ENCODE results near the gene CREB5. TPM values are rescaled to one million over a fixed set of nuclear protein-coding genes. Genes with fewer than 3 reads are reported as not detected.

The CREB5 gene
- total and polyA plus RNA-seq, 2 experiments from 2014 or later: 2.4 to 4.4 TPM

DNA sequence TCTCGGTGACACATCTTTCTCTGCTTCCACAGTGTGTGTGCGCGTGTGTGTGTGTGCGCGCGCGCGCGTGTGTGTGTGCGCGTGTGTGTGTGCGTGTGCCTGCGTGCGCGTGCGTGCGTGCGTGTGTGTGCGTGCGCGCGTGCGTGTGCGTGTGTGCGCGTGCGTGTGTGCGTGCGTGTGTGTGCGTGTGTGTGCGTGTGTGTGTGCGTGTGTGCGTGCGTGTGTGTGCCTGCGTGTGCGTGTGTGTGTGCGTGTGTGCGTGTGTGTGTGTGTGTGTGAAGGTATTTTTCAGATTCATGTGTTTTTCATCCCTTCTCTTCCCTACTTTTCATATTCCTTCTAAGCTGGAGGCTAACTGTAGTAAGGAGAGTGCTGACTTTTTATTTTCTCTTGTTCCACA, 148.4 kb downstream of the CREB5 start (continued):
- TF ChIP-seq, protein P1, sequence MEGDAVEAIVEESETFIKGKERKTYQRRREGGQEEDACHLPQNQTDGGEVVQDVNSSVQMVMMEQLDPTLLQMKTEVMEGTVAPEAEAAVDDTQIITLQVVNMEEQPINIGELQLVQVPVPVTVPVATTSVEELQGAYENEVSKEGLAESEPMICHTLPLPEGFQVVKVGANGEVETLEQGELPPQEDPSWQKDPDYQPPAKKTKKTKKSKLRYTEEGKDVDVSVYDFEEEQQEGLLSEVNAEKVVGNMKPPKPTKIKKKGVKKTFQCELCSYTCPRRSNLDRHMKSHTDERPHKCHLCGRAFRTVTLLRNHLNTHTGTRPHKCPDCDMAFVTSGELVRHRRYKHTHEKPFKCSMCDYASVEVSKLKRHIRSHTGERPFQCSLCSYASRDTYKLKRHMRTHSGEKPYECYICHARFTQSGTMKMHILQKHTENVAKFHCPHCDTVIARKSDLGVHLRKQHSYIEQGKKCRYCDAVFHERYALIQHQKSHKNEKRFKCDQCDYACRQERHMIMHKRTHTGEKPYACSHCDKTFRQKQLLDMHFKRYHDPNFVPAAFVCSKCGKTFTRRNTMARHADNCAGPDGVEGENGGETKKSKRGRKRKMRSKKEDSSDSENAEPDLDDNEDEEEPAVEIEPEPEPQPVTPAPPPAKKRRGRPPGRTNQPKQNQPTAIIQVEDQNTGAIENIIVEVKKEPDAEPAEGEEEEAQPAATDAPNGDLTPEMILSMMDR (conservative IDR thresholded peaks at IDR 0.05; ENCODE audit: low read depth in 2 of 2): no peak
- TF ChIP-seq NANOG (IDR thresholded peaks at IDR 0.05; ENCODE audit: borderline replicate concordance): no peak
- TF ChIP-seq, protein P2, sequence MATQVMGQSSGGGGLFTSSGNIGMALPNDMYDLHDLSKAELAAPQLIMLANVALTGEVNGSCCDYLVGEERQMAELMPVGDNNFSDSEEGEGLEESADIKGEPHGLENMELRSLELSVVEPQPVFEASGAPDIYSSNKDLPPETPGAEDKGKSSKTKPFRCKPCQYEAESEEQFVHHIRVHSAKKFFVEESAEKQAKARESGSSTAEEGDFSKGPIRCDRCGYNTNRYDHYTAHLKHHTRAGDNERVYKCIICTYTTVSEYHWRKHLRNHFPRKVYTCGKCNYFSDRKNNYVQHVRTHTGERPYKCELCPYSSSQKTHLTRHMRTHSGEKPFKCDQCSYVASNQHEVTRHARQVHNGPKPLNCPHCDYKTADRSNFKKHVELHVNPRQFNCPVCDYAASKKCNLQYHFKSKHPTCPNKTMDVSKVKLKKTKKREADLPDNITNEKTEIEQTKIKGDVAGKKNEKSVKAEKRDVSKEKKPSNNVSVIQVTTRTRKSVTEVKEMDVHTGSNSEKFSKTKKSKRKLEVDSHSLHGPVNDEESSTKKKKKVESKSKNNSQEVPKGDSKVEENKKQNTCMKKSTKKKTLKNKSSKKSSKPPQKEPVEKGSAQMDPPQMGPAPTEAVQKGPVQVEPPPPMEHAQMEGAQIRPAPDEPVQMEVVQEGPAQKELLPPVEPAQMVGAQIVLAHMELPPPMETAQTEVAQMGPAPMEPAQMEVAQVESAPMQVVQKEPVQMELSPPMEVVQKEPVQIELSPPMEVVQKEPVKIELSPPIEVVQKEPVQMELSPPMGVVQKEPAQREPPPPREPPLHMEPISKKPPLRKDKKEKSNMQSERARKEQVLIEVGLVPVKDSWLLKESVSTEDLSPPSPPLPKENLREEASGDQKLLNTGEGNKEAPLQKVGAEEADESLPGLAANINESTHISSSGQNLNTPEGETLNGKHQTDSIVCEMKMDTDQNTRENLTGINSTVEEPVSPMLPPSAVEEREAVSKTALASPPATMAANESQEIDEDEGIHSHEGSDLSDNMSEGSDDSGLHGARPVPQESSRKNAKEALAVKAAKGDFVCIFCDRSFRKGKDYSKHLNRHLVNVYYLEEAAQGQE (IDR thresholded peaks at IDR 0.05; ENCODE audit: unreplicated experiment): no peak
- no peak for TF ChIP-seq JUNB (IDR thresholded peaks at IDR 0.05; ENCODE audit: unreplicated experiment)
- TF ChIP-seq CREB1 (CRISPR knock-in tag; IDR thresholded peaks at IDR 0.05; ENCODE audit: low read depth): no peak
- no peak for TF ChIP-seq EZH2phosphoT487 (IDR thresholded peaks at IDR 0.05; ENCODE audit: unreplicated experiment)
- TF ChIP-seq EZH2 (IDR thresholded peaks at IDR 0.05; ENCODE audit: low read depth, unreplicated experiment): no peak

DNA sequence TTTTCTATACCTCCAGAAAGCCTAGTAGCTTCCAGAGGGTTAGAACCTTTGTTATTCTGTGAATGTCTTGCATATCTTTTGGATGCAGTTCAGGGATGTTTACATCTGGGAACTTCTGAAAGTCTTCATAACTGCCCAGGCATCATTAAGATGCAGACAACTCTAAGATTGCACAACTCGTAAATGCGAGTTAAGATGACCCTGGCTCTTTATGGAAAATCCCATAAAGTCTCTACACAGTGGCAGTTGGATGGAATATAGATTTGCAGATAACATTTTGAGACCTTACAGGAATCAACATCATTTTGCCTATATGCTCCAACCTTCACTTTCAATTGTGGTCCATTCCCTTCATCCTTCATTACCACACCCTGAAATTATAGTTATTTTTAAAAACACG, 151.7 kb downstream of the CREB5 start:
- Histone ChIP-seq H3F3A (replicated peaks; ENCODE audit: low read depth) (no peaks in the 10 kb centered on the region), H2AFZ (no peak overlapping the region), H3K27ac (ENCODE audit: low read depth) (no peak overlapping the region), H4K20me1 (replicated peaks; ENCODE audit: insufficient read depth) (no peaks in the 10 kb centered on the region), H3K4me3 (no peak overlapping the region), H3K79me2 (replicated peaks; ENCODE audit: insufficient read depth) (no peaks in the 10 kb centered on the region), H3K9me2 (ENCODE audit: insufficient read depth) (no peaks in the 10 kb centered on the region; the same call in 1 of the 2 replicates), H3K36me3 (ENCODE audit: insufficient read depth) (no peaks in the 10 kb centered on the region), H3K4me1 (ENCODE audit: insufficient read depth) (no peaks in the 10 kb centered on the region), H3K4me2 (no peak overlapping the region), H3K27me3 (ENCODE audit: insufficient read depth) (no peaks in the 10 kb centered on the region)
- TF ChIP-seq EZH2 (IDR thresholded peaks at IDR 0.05; ENCODE audit: low read depth, unreplicated experiment): no peak
- TF ChIP-seq POLR2AphosphoS5 (IDR thresholded peaks at IDR 0.05; ENCODE audit: low read depth): no peak
- TF ChIP-seq CREB1 (CRISPR knock-in tag; IDR thresholded peaks at IDR 0.05; ENCODE audit: low read depth): no peak
- no peak for TF ChIP-seq ZNF331 (CRISPR knock-in tag; IDR thresholded peaks at IDR 0.05; ENCODE audit: low read depth)
- TF ChIP-seq, protein P3, sequence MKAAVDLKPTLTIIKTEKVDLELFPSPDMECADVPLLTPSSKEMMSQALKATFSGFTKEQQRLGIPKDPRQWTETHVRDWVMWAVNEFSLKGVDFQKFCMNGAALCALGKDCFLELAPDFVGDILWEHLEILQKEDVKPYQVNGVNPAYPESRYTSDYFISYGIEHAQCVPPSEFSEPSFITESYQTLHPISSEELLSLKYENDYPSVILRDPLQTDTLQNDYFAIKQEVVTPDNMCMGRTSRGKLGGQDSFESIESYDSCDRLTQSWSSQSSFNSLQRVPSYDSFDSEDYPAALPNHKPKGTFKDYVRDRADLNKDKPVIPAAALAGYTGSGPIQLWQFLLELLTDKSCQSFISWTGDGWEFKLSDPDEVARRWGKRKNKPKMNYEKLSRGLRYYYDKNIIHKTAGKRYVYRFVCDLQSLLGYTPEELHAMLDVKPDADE (IDR thresholded peaks at IDR 0.05): no peak
- TF ChIP-seq STAT1 (IDR thresholded peaks at IDR 0.05; ENCODE audit: unreplicated experiment): no peak
- no peak for TF ChIP-seq NANOG (IDR thresholded peaks at IDR 0.05; ENCODE audit: borderline replicate concordance)
- TF ChIP-seq, protein P2 (IDR thresholded peaks at IDR 0.05; ENCODE audit: unreplicated experiment): no peak
- TF ChIP-seq, protein P1 (conservative IDR thresholded peaks at IDR 0.05; ENCODE audit: low read depth in 2 of 2): no peak
- peaks cover 4% of the 10 kb centered on the region for H3K4me1 Mint-ChIP-seq
- no peak for ATAC-seq
- peaks cover 1% of the 10 kb centered on the region for H3K27me3 Mint-ChIP-seq (ENCODE audit: insufficient read depth, low read depth, poor library complexity)
- no peak for DNase-seq (ENCODE audit: low spot score)
- no peak overlapping the region for H3K27ac Mint-ChIP-seq
- H3K4me3 Mint-ChIP-seq: no peak overlapping the region
- H3K36me3 Mint-ChIP-seq (ENCODE audit: low read depth): no peaks in the 10 kb centered on the region
- H3K9me3 Mint-ChIP-seq: no peaks in the 10 kb centered on the region; the same call in 2 of the 3 replicates
